K562 (cell line): ENCODE results near the gene PRMT7. TPM values are rescaled to one million over a fixed set of nuclear protein-coding genes. Genes with fewer than 3 reads are reported as not detected.

ENCODE experiments used
- DDX20 ChIP-seq: fragments of 450-650 bp; IDR thresholded peaks from 2 replicates; pipeline ENCODE4 v1.6.1; 2016; ENCODE audit warnings: missing genetic modification characterization, low read depth, mild to moderate bottlenecking, missing compliant biosample characterization, moderate library complexity
- DLX4 ChIP-seq: fragments of 250-450 bp; sonication (Bioruptor Pico); IDR thresholded peaks from 2 replicates; pipeline ENCODE4 v1.6.1; 2021; ENCODE audit warnings: mild to moderate bottlenecking
- HES1 ChIP-seq: fragments of 450-650 bp; IDR thresholded peaks from 2 replicates; pipeline ENCODE4 v1.6.1; 2016; ENCODE audit warnings: low read depth, mild to moderate bottlenecking, moderate library complexity
- MTF1 ChIP-seq: fragments of 250-450 bp; sonication (Bioruptor Pico); IDR thresholded peaks from 2 replicates; pipeline ENCODE4 v1.9.0; 2021; ENCODE audit warnings: moderate library complexity, mild to moderate bottlenecking, inconsistent platforms, borderline replicate concordance
- PHB ChIP-seq: fragments of 250-450 bp; sonication (Bioruptor Pico); IDR thresholded peaks from 2 replicates; pipeline ENCODE4 v1.5.0; 2021
- RCOR1 ChIP-seq, 2 experiments: IDR thresholded peaks; 2 replicates each; pipeline ENCODE4 v1.6.1; 2012; ENCODE audit warnings: low read depth in 2 of 2, low read length in 2 of 2, borderline replicate concordance in 1 of 2, improper control_type of control experiment in 1 of 2
- SMAD1 ChIP-seq: fragments of 150-350 bp; IDR thresholded peaks from 2 replicates; pipeline ENCODE4 v1.6.1; 2014; ENCODE audit warnings: low read length, low read depth; ENCODE audit not compliant: partially characterized antibody
- ZKSCAN8 ChIP-seq: fragments of 200-800 bp; sonication (Bioruptor generic); IDR thresholded peaks from 2 replicates; pipeline ENCODE4 v1.6.1; 2016; ENCODE audit warnings: missing genetic modification characterization, missing compliant biosample characterization
- ZNF146 ChIP-seq: IDR thresholded peaks from one replicate; pipeline ENCODE4 v1.6.1; 2018; ENCODE audit warnings: missing compliant biosample characterization; ENCODE audit not compliant: unreplicated experiment
- ZNF23 ChIP-seq: fragments of 250-450 bp; sonication (Bioruptor Pico); IDR thresholded peaks from 2 replicates; pipeline ENCODE4 v1.4.0; 2020; ENCODE audit warnings: mild to moderate bottlenecking
- ZNF311 ChIP-seq: fragments of 250-450 bp; sonication (Bioruptor Pico); IDR thresholded peaks from 2 replicates; pipeline ENCODE4 v1.4.0; 2020; ENCODE audit warnings: mild to moderate bottlenecking, moderate library complexity
- polyA plus RNA-seq, 8 experiments: library from polyadenylated mRNA; depleted of rRNA in 4 of 8; stranded (reverse) in 5 of 8; unstranded in 3 of 8; fragments of >200 nt; fragmentation: Nextera tagmentation in 2 of 8; fragmentation: Illumina TruSeq in 1 of 8; extraction: Ambion mirVana in 2 of 8; extraction: Trizol in 1 of 8; gene quantifications; 2 replicates each; pipeline versions ENCODE4 v1.2.1 to v1.2.3, GENCODE V29; 2011 to 2014; ENCODE audit warnings: inconsistent platforms in 1 of 8, missing spikeins in 1 of 8
- total RNA-seq, 7 experiments: library from RNA; depleted of rRNA in 6 of 7; stranded (reverse); fragments of >200 nt in 6 of 7; fragmentation: Illumina TruSeq in 2 of 7; extraction: Trizol in 2 of 7; gene quantifications; 2 replicates each; pipeline versions ENCODE4 v1.2.1 to v1.2.3, GENCODE V29; 2011 to 2021; ENCODE audit warnings: low replicate concordance in 1 of 7
- TF ChIP-seq, protein P1 (sequence below): sonication (generic); formaldehyde crosslinking; IDR thresholded peaks from 2 replicates; pipeline ENCODE4 v1.8.1; 2023; ENCODE audit warnings: mild to moderate bottlenecking, missing genetic modification reagents

Gene PRMT7
- total and polyA plus RNA-seq, 9 of the 15 experiments (the other 6 are each of a cell fraction or from before 2014, with no cell fraction given) = 6.4 to 88.8 (median 73.1) TPM

DNA sequence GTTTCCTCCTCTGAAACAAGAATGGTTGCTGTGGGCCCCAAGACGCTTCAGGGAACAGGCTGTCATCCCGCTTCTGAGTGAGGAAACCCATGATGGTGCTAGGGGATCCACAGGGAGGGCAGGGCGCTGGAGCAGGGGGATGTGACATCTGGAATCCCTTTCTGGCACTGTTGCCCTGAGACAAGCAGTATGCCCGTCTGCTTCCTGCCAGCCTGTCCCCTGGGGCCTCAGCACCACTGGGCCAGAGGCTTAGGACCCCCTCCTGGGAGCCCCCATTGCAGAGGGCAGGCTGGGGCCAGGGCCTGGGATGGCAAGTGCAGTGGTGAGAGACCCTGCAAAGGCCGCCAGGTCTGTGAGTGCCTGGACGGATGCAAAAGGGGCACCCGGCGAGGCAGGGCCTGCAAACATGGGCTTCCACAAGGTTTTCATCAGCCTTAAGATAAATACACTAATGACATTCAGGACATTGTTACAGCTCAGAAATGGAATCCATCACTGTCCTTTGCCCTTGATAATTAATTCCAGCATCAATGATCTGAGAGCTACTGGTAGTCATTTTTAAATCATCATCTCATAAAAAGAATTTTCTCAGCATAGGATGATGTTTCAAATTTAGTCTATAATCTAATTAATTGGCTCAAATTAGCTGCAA, 51.6 kb downstream of the PRMT7 start (continued):
- TF ChIP-seq, protein P1, sequence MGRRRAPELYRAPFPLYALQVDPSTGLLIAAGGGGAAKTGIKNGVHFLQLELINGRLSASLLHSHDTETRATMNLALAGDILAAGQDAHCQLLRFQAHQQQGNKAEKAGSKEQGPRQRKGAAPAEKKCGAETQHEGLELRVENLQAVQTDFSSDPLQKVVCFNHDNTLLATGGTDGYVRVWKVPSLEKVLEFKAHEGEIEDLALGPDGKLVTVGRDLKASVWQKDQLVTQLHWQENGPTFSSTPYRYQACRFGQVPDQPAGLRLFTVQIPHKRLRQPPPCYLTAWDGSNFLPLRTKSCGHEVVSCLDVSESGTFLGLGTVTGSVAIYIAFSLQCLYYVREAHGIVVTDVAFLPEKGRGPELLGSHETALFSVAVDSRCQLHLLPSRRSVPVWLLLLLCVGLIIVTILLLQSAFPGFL (CRISPR knock-in tag) = no peak
- TF ChIP-seq SMAD1 (no peak), ZNF23 (CRISPR knock-in tag) (no peak), DDX20 (tag) (no peak), RCOR1 (IDR thresholded peaks at IDR 0.05; ENCODE audit: borderline replicate concordance in 1 of 2, low read depth in 2 of 2, low read length in 2 of 2) (no peak), DLX4 (CRISPR knock-in tag) (no peak), HES1 (no peak), MTF1 (no peak), PHB (CRISPR knock-in tag) (no peak), ZNF146 (CRISPR knock-in tag) (no peak), ZKSCAN8 (no peak), ZNF311 (CRISPR knock-in tag) (no peak)
